K562 (cell line): ENCODE measurements around the gene RERG. TPM values are rescaled to one million over a fixed set of nuclear protein-coding genes. Genes with fewer than 3 reads are reported as not detected.

Source experiments
- ATAC-seq: fragments of 200-7000 bp; cut with Tn5 transposase; 3 replicates; pipeline ENCODE4 v1.9.1; 2020; ENCODE audit warnings: moderate library complexity
- BruUV-seq: library from RNA; stranded (reverse); fragments of 400-500 nt; replicated peaks from 2 replicates; lab custom pipeline; 2021; lab: Mats Ljungman, UMichigan
- CTCF ChIA-PET: fragments of 300-600 bp; formaldehyde crosslinking; extraction: SDS; loops from one replicate; lab custom pipeline; 2021; ENCODE audit warnings: low intra/inter-chr PET ratio; lab: Yijun Ruan, JAX
- POLR2A ChIA-PET: fragments of 300-600, 350-650 bp; sonication (Branson Sonifier 250); formaldehyde crosslinking; extraction: SDS; loops from one replicate; lab custom pipeline; 2021; ENCODE audit warnings: antibody characterized with exemption, inconsistent platforms; lab: Yijun Ruan, JAX
- DNase-seq, 4 experiments: peaks; one replicate each; pipeline versions ENCODE4 v3.0.0 to v3.0.0-alpha.2; 2011 to 2018; ENCODE audit warnings: low spot score in 3 of 4, mixed read lengths in 3 of 4; ENCODE audit errors: extremely low read depth in 1 of 4
- FAIRE-seq: peaks from 2 replicates; lab custom pipeline; 2011; peaks lifted over from hg19 to GRCh38; lab: Jason Lieb, UNC
- H2AFZ ChIP-seq: 2 replicates; pipeline ENCODE4 v1.6.0; 2011; ENCODE audit warnings: low read depth, low read length, control low read depth, inconsistent platforms
- H3K27ac ChIP-seq: fragments of 200-600 bp; 3 replicates; pipeline ENCODE4 v1.8.0; 2011; ENCODE audit warnings: low read depth, mild to moderate bottlenecking, control low read depth, inconsistent platforms, low read length, moderate library complexity, mixed read lengths; ENCODE audit errors: extremely low read depth
- H3K27me3 ChIP-seq, 2 experiments: fragments of 300-600 bp in 1 of 2; 2 replicates in 1 of 2; 3 replicates in 1 of 2; pipeline versions ENCODE4 v1.6.0 to v1.8.0; 2011; ENCODE audit warnings: inconsistent platforms in 2 of 2, low read length in 2 of 2, mild to moderate bottlenecking in 1 of 2, mixed read lengths in 1 of 2, moderate library complexity in 1 of 2; ENCODE audit not compliant: control insufficient read depth in 2 of 2, insufficient read depth in 2 of 2
- H3K36me3 ChIP-seq: fragments of 300-600 bp; 3 replicates; pipeline ENCODE4 v1.8.0; 2011; ENCODE audit warnings: mild to moderate bottlenecking, low read length, inconsistent platforms; ENCODE audit not compliant: control insufficient read depth, insufficient read depth
- H3K4me1 ChIP-seq, 2 experiments: fragments of 200-600 bp in 1 of 2; replicated peaks in 1 of 2; 2 replicates in 1 of 2; 3 replicates in 1 of 2; pipeline versions ENCODE4 v1.5.1 to v1.8.0; 2011; ENCODE audit warnings: inconsistent platforms in 2 of 2, low read length in 2 of 2, mild to moderate bottlenecking in 1 of 2, mixed read lengths in 1 of 2, moderate library complexity in 1 of 2; ENCODE audit not compliant: control insufficient read depth in 2 of 2, insufficient read depth in 2 of 2
- H3K4me2 ChIP-seq: 2 replicates; pipeline ENCODE4 v1.6.1; 2011; ENCODE audit warnings: low read length, control low read depth, inconsistent platforms, mixed read lengths; ENCODE audit not compliant: insufficient read depth
- H3K4me3 ChIP-seq: fragments of 200-600 bp; sonication (generic), shearing (Covaris generic); 2 replicates; pipeline ENCODE4 v1.5.1; 2016; ENCODE audit warnings: control low read depth, inconsistent platforms
- H3K79me2 ChIP-seq: fragments of 200-600 bp; 3 replicates; pipeline ENCODE4 v1.8.0; 2011; ENCODE audit warnings: low read length, inconsistent platforms; ENCODE audit not compliant: control insufficient read depth, insufficient read depth
- H3K9ac ChIP-seq, 2 experiments: 2 replicates each; pipeline versions ENCODE4 v1.6.0 to v1.6.1; 2011; ENCODE audit warnings: low read depth in 2 of 2, low read length in 2 of 2, control low read depth in 1 of 2, inconsistent platforms in 1 of 2, mild to moderate bottlenecking in 1 of 2, mixed read lengths in 1 of 2; ENCODE audit not compliant: insufficient read depth in 1 of 2
- H3K9me1 ChIP-seq: one replicate; pipeline ENCODE4 v1.6.0; 2011; ENCODE audit warnings: inconsistent platforms, mild to moderate bottlenecking, low read length, moderate library complexity; ENCODE audit not compliant: control insufficient read depth, insufficient read depth
- H3K9me3 ChIP-seq: replicated peaks from 2 replicates; pipeline ENCODE4 v1.5.1; 2011; ENCODE audit warnings: low read depth, low read length, inconsistent platforms; ENCODE audit not compliant: control insufficient read depth, insufficient read depth
- H4K20me1 ChIP-seq: replicated peaks from 2 replicates; pipeline ENCODE4 v1.6.1; 2011; ENCODE audit warnings: low read length, inconsistent platforms, mixed read lengths; ENCODE audit not compliant: control insufficient read depth, insufficient read depth
- ATF6 ChIP-seq: sonication (generic); formaldehyde crosslinking; IDR thresholded peaks from 2 replicates; pipeline ENCODE4 v1.4.0; 2020; ENCODE audit warnings: mild to moderate bottlenecking, missing genetic modification reagents
- CREB1 ChIP-seq, 2 experiments: sonication (generic) in 1 of 2; formaldehyde crosslinking in 1 of 2; IDR thresholded peaks; 2 replicates each; pipeline versions ENCODE4 v1.6.1 to v1.8.0; 2012 to 2022; ENCODE audit warnings: inconsistent platforms in 1 of 2, mild to moderate bottlenecking in 1 of 2, missing genetic modification reagents in 1 of 2, moderate library complexity in 1 of 2
- FOS ChIP-seq: IDR thresholded peaks from 3 replicates; pipeline ENCODE4 v1.6.1; 2011; ENCODE audit not compliant: insufficient read length; ENCODE audit errors: extremely low read depth
- IRF9 ChIP-seq: fragments of 450-650 bp; IDR thresholded peaks from 2 replicates; pipeline ENCODE4 v1.6.1; 2016; ENCODE audit warnings: missing biosample characterization, missing genetic modification characterization
- LCOR ChIP-seq: sonication (generic); formaldehyde crosslinking; IDR thresholded peaks from 2 replicates; pipeline ENCODE4 v1.8.0; 2022; ENCODE audit warnings: mild to moderate bottlenecking, missing genetic modification reagents
- NFE2 ChIP-seq: IDR thresholded peaks from 2 replicates; pipeline ENCODE4 v1.6.1; 2014; ENCODE audit warnings: antibody characterized with exemption, low read depth
- RBM22 ChIP-seq: fragments of 200-400 bp; formaldehyde crosslinking; IDR thresholded peaks from 2 replicates; pipeline ENCODE4 v1.6.1; 2018; ENCODE audit warnings: low read length, low read depth; ENCODE audit not compliant: poor library complexity, severe bottlenecking
- TCF7L2 ChIP-seq: fragments of 150-350 bp; IDR thresholded peaks from 2 replicates; pipeline ENCODE4 v1.6.1; 2016; ENCODE audit warnings: low read depth, mild to moderate bottlenecking, low read length, moderate library complexity
- ZNF449 ChIP-seq: fragments of 250-450 bp; sonication (Bioruptor Pico); IDR thresholded peaks from 2 replicates; pipeline ENCODE4 v1.8.0; 2022; ENCODE audit warnings: moderate library complexity, mild to moderate bottlenecking, inconsistent platforms
- ZNF668 ChIP-seq: fragments of 250-450 bp; sonication (Bioruptor Pico); IDR thresholded peaks from 2 replicates; pipeline ENCODE4 v1.8.0; 2022; ENCODE audit warnings: mild to moderate bottlenecking, inconsistent platforms
- WGBS: fragments of 100-300 bp; shearing (Covaris generic); methylation state at CpG from one replicate; pipeline ENCODE4 v1.1.6; 2016; ENCODE audit warnings: low coverage, mixed read lengths; ENCODE audit not compliant: insufficient coverage; ENCODE audit errors: missing lambda C conversion rate; 5-methylcytosine and 5-hydroxymethylcytosine counted together
- in situ Hi-C: fragments of 300-500 bp; cut with MboI; formaldehyde crosslinking; loops from 4 replicates; pipeline ENCODE4 v1.15.0; 2018; ENCODE audit warnings: inconsistent platforms, mixed read lengths
- intact Hi-C: fragments of 100-400 bp; cut with micrococcal nuclease; formaldehyde crosslinking; loops from 2 replicates; pipeline ENCODE4 v1.14.2; 2022
- polyA plus RNA-seq, 8 experiments: library from polyadenylated mRNA; depleted of rRNA in 4 of 8; stranded (reverse) in 5 of 8; unstranded in 3 of 8; fragments of >200 nt; fragmentation: Nextera tagmentation in 2 of 8; fragmentation: Illumina TruSeq in 1 of 8; extraction: Ambion mirVana in 2 of 8; extraction: Trizol in 1 of 8; gene quantifications; 2 replicates each; pipeline versions ENCODE4 v1.2.1 to v1.2.3, GENCODE V29; 2011 to 2014; ENCODE audit warnings: inconsistent platforms in 1 of 8, missing spikeins in 1 of 8
- total RNA-seq, 7 experiments: library from RNA; depleted of rRNA in 6 of 7; stranded (reverse); fragments of >200 nt in 6 of 7; fragmentation: Illumina TruSeq in 2 of 7; extraction: Trizol in 2 of 7; gene quantifications; 2 replicates each; pipeline versions ENCODE4 v1.2.1 to v1.2.3, GENCODE V29; 2011 to 2021; ENCODE audit warnings: low replicate concordance in 1 of 7

RERG gene
- total and polyA plus RNA-seq, 9 of the 15 experiments (the other 6 are each of a cell fraction or from before 2014, with no cell fraction given): 2.2 to 7.3 (median 3.0) TPM

GRCh38 chr12:15118955-15119354 is 102.3 kb downstream of the RERG start:
- H3K9me1 ChIP-seq: no peaks in the 10 kb centered on the region
- FAIRE-seq (no peak), ATAC-seq (no peak), DNase-seq (no peak)
- no peak overlapping the region for H3K27ac ChIP-seq
- H3K9ac ChIP-seq: no peak overlapping the region
- H2AFZ ChIP-seq: no peak overlapping the region
- no peaks in the 10 kb centered on the region for H3K27me3 ChIP-seq
- in situ Hi-C loops (no loop called here), intact Hi-C loops (no loop called here)
- H3K36me3 ChIP-seq: no peaks in the 10 kb centered on the region
- TF ChIP-seq ATF6 (CRISPR knock-in tag) (no peak), TCF7L2 (no peak), IRF9 (tag) (no peak), RBM22 (no peak), ZNF668 (CRISPR knock-in tag) (no peak), FOS (no peak), ZNF449 (no peak), LCOR (no peak), CREB1 (IDR thresholded peaks at IDR 0.05) (no peak), CREB1 (CRISPR knock-in tag; IDR thresholded peaks at IDR 0.05) (no peak), NFE2 (no peak)
- 0% methylated on average over 1 of the region's 1 CpG for WGBS
- no peak overlapping the region for H3K4me3 ChIP-seq
- no peaks in the 10 kb centered on the region for H4K20me1 ChIP-seq
- H3K4me2 ChIP-seq: no peak overlapping the region
- H3K9me3 ChIP-seq: no peaks in the 10 kb centered on the region
- H3K79me2 ChIP-seq: no peaks in the 10 kb centered on the region
- H3K4me1 ChIP-seq: no peaks in the 10 kb centered on the region
- CTCF ChIA-PET: no interaction called here
- no TSS peak for BruUV-seq
- POLR2A ChIA-PET: no interaction called here
